G401 (cell line): ENCODE measurements around the gene YDJC. TPM values are rescaled to one million over a fixed set of nuclear protein-coding genes. Genes with fewer than 3 reads are reported as not detected.
A peak's percentile ranks its signal among the peaks of the same experiment; 100 is the strongest.
"Not testable (repeated sequence)": the region's sequence is repeated elsewhere in the genome, so short reads cannot be mapped to it uniquely, and the experiment has no call there.

ENCODE experiments used
- DNase-seq: peaks from one replicate; pipeline ENCODE4 v3.0.0-alpha.2; 2015; ENCODE audit warnings: low spot score
- in situ Hi-C: cut with HindIII; loops from 2 replicates; pipeline ENCODE4 v1.10.0; 2016; ENCODE audit warnings: low sequenced_read_pairs, mixed read lengths
- total RNA-seq: library from RNA; depleted of rRNA; stranded (reverse); fragments of >200 nt; shearing (Covaris generic); gene quantifications from 2 replicates; pipeline ENCODE4 v1.2.3, GENCODE V29; 2014

The YDJC gene
- total RNA-seq, 1 experiment from 2014 or later: 71.7 TPM

DNA sequence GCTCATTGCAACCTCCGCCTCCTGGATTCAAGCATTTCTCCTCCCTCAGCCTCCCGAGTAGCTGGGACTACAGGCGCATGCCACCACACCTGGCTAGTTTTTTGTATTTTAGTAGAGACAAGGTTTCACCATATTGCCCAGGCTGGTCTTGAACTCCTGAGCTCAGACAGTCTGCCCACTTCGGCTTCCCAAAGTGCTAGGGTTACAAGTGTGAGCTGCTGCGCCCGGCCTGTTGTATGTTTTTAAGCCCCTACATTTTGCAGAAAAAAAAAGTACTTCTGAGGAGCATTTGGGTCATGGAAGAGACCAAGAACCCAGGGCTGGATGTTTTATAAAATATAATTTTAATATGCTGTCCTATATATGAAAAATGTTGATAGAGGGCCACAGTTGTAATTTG is 12.5 kb downstream of the YDJC start:
- in situ Hi-C loops, DNase-seq: not testable (repeated sequence)

DNA sequence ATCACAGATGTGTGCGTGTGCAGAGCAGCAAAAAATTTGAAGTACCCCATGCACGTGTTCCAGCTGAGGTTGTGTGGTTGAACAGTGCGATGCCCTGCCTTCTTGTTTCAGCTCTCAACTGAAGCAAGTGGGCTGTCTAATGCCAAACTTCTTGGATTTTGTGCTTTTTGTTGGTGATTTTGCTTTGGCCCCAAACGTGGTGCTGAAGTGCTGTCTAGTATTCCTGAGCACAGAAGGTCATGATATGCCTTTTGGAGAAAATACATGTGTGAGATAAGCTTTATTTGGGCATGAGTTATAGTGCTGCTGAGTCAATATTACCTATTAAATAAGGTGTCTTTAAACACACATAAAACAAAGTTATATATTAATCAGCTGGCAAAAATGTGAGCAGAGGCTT is 14.1 kb downstream of the YDJC start:
- in situ Hi-C loops: no loop called here
- no peak for DNase-seq

GRCh38 chr22:21613553-21614233 is 16.1 kb downstream of the YDJC start:
- in situ Hi-C loops: no loop called here

DNA sequence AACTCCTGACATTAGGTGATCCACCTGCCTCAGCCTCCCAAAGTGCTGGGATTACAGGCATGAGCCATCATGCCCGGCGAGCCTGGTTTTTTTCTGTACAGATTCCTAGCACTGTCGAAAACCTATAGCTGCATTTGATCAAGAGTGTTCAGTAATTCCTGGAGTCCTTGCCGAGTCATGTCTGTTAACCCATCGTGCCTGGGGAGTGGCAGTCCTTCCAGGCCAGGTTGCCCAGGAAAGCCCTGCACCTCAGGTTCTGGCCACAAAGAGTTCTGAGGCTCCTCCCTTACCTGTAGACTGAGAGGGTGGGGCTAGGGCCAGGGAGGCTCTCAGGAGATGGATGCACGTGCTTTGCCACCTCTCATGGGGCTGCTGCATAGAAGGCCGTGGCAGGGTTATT is 17.0 kb downstream of the YDJC start:
- no peak for DNase-seq
- in situ Hi-C loops: no loop called here

More at GRCh38 chr22:21613553-21614233, 16.1 kb downstream of the YDJC start:
- no peak for DNase-seq

GRCh38 chr22:21611210-21611977 is 18.4 kb downstream of the YDJC start:
- in situ Hi-C loops: no loop called here
- no peak for DNase-seq

- DNase-seq, in situ Hi-C loops: not testable (repeated sequence)
Observed at GRCh38 chr22:21609556-21610157, 20.2 kb downstream of the YDJC start.

- no peak for DNase-seq
- in situ Hi-C loops: no loop called here
Observed at GRCh38 chr22:21606775-21607174, 23.0 kb downstream of the YDJC start.

DNA sequence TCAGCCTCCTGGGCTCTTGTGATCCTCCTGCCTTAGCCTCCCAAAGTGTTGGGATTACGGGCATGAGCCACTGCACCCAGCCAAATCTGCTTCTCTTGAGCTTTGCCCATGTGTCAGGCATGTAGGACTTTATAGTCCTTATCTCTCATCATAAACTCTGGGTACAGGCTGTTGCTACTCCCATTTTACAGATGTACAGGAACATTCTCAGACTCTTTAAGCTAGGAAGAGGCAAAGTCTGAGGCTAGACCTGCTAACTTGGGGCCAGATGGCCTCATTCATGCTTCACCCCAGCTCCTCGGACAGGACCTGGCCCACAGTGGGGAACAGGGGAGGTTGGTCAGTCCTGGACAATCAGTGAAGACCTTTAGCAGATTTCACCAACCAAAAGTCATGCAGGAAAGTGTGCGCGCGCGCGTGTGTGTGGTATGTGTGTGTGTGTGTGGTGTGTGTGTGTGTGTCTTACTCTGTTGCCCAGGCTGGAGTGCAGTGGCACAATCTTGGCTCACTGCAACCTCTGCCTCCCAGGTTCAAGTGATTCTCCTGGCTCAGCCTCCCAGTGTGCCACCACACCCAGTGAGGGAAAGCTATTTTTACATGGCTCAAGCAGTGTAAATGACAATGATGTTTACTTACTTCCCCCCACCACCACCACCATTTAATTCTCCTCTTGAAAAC is 23.8 kb downstream of the YDJC start:
- no peak for DNase-seq
- in situ Hi-C loops: no loop called here

GRCh38 chr22:21603973-21604372 is 25.8 kb downstream of the YDJC start:
- in situ Hi-C loops: no loop called here
- DNase-seq: no peak

GRCh38 chr22:21602579-21602978 is 27.2 kb downstream of the YDJC start:
- in situ Hi-C loops: no loop called here
- no peak for DNase-seq

- no peak for DNase-seq
- in situ Hi-C loops: no loop called here
Observed at GRCh38 chr22:21599053-21599893, 30.5 kb downstream of the YDJC start.

- no peak for DNase-seq
- in situ Hi-C loops: no loop called here
Observed at GRCh38 chr22:21598302-21598701, 31.5 kb downstream of the YDJC start.

GRCh38 chr22:21596356-21597135 is 33.3 kb downstream of the YDJC start:
- DNase-seq, in situ Hi-C loops: not testable (repeated sequence)

DNA sequence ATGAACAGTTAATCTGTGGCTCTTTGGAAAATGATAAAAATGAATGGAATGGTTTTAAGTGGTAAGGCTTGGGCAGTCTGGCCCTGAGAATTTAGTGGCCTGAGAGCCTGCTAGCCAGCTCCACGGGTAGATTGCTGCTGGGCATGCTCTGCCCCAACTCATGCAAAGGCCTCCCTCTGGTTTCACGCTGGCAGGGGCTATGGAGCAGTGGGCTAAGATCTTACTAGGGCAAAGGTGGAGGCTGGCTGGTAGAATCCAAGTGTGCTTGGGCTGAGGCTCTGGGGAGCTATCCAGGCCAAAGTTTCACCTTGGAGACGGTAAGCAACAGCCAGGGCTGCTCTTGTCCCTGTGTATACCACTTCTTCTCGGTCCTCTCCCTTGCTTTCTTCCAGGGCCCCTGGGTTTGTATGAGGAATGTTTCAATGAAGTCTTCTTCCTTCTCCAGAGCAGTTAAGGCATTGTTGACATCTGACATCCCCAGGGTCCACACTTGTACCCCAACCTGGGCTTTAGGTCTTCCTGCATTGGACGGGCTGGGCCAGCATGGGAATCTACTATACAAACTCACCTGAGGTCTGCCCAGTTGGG is 34.9 kb downstream of the YDJC start:
- in situ Hi-C loops: no loop called here
- DNase-seq: no peak

- in situ Hi-C loops: no loop called here
- DNase-seq: peak; percentile 65
Observed at GRCh38 chr22:21593406-21594232, 36.2 kb downstream of the YDJC start.

DNA sequence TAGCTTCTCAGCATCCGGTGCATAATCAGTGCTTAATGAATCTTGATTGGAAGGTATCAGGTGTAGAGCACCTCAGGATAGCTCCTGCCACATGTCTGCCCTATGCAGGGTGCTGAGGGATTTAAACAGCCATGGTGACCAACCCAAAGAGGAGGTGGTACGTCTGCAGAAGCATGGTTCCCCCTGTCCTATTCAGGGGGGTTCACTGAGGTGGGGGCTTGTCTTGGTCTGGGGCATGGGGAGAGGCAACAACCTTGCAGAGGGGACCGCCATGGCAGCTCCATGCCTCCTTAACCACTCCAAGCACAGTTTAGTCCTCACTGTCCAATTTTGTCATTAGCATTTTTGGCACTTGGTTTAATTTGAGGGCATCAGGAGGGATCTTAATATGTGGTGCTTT is 37.4 kb downstream of the YDJC start:
- no peak for DNase-seq
- in situ Hi-C loops: no loop called here

DNA sequence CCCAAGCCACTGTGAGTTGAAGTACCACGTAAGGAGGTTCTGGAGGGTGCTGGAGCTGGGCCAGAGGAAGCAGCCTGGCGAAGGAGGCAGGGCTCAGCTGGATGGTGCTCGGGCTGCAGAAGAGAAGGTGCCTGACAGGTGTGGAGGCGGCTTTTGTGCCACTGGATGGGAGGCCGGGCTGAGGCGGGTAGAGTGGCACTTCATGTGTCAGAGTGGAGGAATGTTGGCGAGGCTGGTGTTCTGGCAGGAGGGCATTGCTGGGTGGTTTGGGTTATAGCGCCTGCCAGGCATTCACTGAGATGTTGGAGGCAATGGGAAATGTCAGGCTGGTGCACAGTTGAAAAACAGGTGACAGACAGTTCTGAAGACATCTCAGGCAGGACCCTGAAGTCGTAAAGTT is 38.1 kb downstream of the YDJC start:
- in situ Hi-C loops: no loop called here
- no peak for DNase-seq
